Head of caudate nucleus (tissue), 42 donors: ENCODE measurements around the gene TMBIM1.

Experiments
- DNase-seq, 42 donors: peaks; one replicate each; pipeline versions ENCODE4 v3.0.0 to v3.0.0-alpha.2; 2020 to 2021; ENCODE audit warnings: mixed read lengths in 7 of 42
- intact Hi-C: fragments of 100-400 bp; cut with DNase I; formaldehyde crosslinking; loops from one replicate; pipeline ENCODE4 v1.15.0; 2022

The TMBIM1 gene

GRCh38 chr2:218296847-218297246, 4.5 kb upstream of the TMBIM1 start:
- intact Hi-C loops: no loop called here
- peak; percentile 36 to 89 (median 73) for DNase-seq

- intact Hi-C loops: no loop called here
- no peak for DNase-seq
Observed at GRCh38 chr2:218296200-218296599, 3.9 kb upstream of the TMBIM1 start.

GRCh38 chr2:218295029-218295428, 2.7 kb upstream of the TMBIM1 start:
- DNase-seq: no peak
- intact Hi-C loops: no loop called here

DNA sequence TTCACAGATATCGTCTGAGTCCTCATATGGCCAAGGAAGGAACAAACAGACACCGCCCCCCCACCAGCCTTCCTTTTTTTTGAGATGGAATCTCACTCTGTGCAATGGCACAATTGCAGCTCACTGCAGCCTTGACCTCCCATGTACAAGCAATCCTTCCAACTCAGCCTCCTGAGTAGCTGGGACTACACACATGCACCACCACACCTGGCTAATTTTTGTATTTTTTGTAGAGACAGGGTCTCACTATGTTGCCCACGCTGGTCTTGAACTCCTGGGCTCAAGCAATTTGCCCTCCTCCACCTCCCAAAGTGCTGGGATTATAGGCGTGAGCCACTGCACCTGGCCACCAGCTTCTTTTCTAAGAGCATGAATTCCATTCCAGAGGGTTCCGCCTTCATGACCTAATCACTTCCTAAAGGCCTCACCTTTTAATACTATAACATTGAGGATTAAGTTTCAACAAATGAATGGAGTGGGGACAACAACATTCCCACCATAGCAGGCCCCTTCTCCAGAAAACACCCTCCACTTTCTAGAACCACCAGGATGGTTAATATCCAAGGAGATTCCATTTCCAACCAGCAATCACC, 2.2 kb upstream of the TMBIM1 start:
- DNase-seq: no peak
- intact Hi-C loops: loop anchor here (5.0 kb wide), 1 partner anchor 108 kb away; no protein-coding TSS in a partner anchor

GRCh38 chr2:218293715-218294429, 1.6 kb upstream of the TMBIM1 start:
- DNase-seq: no peak
- intact Hi-C loops: loop anchor here (5.0 kb wide), 1 partner anchor 108 kb away; no protein-coding TSS in a partner anchor

DNA sequence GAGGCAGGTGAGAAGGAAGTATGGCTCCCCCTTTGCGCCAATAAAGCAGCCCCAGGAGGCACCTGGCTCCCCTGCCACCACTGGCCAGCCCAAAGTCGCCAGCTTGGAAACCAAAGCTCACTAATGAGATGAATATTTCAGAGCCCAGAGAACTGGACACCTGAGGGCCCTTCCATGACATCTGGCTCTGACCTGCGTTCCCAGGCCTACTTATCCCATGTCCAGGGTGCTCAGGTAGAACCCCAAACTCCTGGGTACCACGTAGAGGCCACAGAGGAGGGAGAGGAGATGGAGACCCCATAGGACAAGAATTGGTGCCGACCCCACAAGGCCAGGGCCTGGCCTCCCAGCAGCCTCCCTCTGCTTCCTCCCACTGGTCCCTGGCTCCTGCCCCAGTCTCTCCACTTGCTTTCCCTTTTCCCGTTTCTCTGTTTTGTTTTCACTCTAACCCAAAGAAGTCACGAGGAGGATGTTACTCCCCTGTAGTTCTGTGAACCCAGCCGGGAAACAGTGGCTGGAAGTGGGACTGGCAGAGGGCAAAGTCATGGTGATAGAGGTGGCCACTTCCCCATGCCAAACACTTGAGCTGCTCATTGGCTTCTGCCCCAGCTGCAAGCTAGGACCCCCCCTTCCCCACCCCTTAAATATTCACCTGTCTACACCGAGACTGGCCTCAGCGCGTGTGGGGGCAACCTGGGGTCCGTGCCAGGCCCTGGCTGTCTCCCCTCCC, 820 bp downstream of the TMBIM1 start:
- DNase-seq: peak in 3 of 42 donors; percentile 16 to 32 (median 23)
- intact Hi-C loops: loop anchor here (5.0 kb wide), 1 partner anchor 111 kb away; no protein-coding TSS in a partner anchor

- intact Hi-C loops: loop anchor here (5.0 kb wide), 1 partner anchor 112 kb away; no protein-coding TSS in a partner anchor
- no peak for DNase-seq
Observed at GRCh38 chr2:218290316-218291261, 1.7 kb downstream of the TMBIM1 start.

DNA sequence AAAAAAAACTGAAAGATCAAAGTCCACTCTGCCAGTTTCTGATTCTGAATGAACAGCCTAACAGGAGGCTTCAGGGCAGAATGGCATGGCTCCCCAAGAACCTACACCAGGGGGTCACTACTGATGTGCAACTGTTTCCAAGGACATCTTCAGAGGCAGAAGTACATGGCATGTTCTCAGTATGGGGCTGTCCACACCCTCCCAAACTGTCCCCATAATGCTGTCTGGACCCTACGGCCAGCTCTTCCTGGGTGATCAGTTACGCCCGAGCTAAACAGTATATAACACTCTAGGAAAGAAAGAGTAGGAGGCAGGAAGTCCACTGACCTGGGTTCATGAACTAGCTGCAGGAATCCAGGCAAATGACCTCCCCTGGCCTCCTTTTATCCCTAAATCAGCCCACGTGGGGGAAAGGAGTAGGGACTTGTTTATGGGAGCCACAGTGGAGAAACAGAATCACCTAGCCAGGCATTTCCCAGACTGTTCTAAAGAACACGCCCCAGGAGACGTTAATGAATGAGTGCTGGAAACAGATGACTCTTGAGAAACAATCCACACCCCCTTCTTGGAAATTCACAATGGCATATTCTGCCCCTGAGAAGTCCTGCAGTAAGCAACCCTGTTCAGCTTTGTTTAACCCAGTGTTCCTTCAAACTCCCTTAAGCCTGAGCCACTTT, 2.5 kb downstream of the TMBIM1 start:
- peak in 2 of 42 donors; percentile 38 to 71 for DNase-seq
- intact Hi-C loops: loop anchor here (5.0 kb wide), 1 partner anchor 113 kb away; no protein-coding TSS in a partner anchor

- peak; percentile 68 to 96 (median 86) for DNase-seq
- intact Hi-C loops: no loop called here
Observed at GRCh38 chr2:218286570-218287459, 5.5 kb downstream of the TMBIM1 start.

- peak in 31 of 42 donors; percentile 15 to 85 (median 58) for DNase-seq
- intact Hi-C loops: no loop called here
Observed at GRCh38 chr2:218285604-218286003, 6.7 kb downstream of the TMBIM1 start.

- intact Hi-C loops: no loop called here
- peak in 2 of 42 donors; percentile 41 to 68 for DNase-seq
Observed at GRCh38 chr2:218284106-218284811, 8.0 kb downstream of the TMBIM1 start.

DNA sequence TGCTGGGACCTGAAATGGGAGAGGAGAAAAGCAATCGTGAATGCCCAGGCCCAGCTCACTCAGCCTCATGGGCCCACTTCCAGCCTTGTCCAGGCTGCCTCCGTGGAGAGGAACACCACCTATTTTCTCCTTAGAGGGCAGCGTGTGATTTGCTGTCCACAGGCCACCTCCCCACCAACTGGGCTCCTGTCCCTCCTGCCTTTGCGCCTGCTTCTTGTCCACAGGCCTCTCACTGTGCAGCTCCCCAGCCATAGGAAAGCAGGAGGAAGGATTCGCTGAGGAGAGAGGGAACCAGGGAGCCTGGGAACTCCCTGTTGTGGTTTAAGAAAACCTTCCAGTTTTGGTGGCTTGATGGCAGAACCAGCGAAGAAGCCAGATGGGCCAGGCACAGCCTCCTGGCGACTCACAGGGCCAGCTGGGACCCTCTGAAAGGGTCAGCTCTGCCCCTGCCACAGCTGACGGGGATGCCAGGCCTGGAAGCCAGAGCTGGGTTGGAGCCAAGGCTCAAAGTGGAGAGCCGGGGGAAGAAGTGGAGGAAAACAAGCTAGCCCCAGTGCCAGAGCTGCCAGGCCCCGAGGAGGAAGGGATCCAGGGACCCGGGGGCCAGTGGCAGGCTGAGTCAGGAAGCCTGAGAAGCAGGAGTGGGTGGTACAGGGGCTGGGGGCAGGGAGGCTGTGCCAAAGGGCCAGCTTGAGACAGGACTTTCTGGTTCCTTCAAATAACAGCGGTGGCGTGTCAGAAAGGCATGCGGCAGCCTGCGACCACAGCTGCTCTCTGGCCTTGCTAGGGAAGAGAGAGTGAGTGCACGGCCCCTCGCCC, 9.9 kb downstream of the TMBIM1 start:
- DNase-seq: peak in 40 of 42 donors; percentile 44 to 86 (median 68)
- intact Hi-C loops: no loop called here

DNA sequence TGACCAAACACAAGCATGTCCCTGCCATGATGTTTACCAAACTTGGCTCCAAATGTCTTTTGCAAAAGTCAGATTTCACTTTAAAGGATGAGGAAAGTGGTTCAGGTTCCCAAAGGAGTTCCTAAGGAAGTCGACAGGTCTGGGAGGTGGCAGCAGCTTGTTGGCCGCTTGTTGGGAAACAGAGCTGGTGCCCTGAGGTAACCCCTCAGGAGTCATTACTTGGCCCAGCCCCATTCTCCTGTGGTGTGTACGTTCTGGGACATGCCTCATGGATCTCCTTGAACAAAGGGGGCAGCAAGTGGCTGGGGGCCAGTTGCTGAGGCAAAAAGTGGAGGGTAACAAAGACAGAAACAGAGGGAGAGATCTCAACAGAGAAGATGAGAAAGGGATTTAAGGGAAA, 10.9 kb downstream of the TMBIM1 start:
- DNase-seq: no peak
- intact Hi-C loops: no loop called here

DNA sequence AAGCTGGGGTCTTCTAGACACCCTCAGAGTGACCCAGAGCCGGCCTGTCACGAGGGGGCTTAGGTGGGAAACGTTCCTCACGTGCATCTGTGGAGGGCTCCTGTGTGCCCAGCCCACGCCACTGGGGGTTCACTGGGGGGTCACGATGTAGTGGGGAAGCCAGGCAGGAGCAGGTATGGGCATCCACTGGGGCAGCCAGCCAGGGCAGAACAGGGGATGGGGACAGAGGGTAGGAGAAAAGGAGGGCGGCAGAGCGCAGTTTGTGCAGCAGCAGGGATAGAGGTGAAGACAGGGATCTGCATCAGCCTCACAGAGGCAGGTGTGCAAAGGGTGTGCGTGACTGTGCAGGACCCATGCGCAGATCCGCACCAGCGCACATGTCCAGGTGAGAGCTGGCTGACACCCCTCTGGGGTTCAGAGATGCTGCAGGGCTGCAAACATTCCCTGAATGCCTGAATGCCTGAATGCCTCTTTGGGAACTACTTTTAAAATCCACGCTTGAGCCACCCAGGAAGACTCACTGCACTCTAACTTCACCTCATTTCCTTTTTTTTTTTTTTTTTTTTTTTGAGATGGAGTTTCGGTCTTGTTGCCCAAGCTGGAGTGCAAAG, 11.9 kb downstream of the TMBIM1 start:
- intact Hi-C loops: no loop called here
- no peak for DNase-seq
